HEK293 (cell line): Measurements from ENCODE around the gene MLLT3.

Source experiments
- CTCF ChIA-PET: fragments of 350-600 bp; formaldehyde crosslinking; extraction: SDS; loops from one replicate; lab custom pipeline; 2021; ENCODE audit warnings: antibody characterized with exemption; lab: Yijun Ruan, JAX
- POLR2A ChIA-PET: fragments of 300-600 bp; formaldehyde crosslinking; extraction: SDS; loops from one replicate; lab custom pipeline; 2020; ENCODE audit warnings: antibody characterized with exemption, inconsistent platforms; lab: Yijun Ruan, JAX
- H3K27ac ChIP-seq: fragments of 200-500 bp; sonication (Bioruptor generic); 2 replicates; pipeline ENCODE4 v1.5.1; 2014; ENCODE audit warnings: low read depth, low read length, control low read depth, inconsistent platforms; ENCODE audit errors: extremely low read depth
- H3K36me3 ChIP-seq, 2 experiments: fragments of 200-500 bp in 1 of 2; sonication (Bioruptor generic) in 1 of 2; 1 replicate in 1 of 2; 2 replicates in 1 of 2; pipeline ENCODE4 v1.5.1; 2014 to 2017; ENCODE audit warnings: inconsistent platforms in 2 of 2, low read length in 2 of 2; ENCODE audit not compliant: control insufficient read depth in 2 of 2, insufficient read depth in 1 of 2
- H3K4me1 ChIP-seq: fragments of 200-500 bp; sonication (Bioruptor generic); 2 replicates; pipeline ENCODE4 v1.5.1; 2014; ENCODE audit warnings: mild to moderate bottlenecking, low read length, inconsistent platforms; ENCODE audit not compliant: control insufficient read depth, insufficient read depth
- H3K4me3 ChIP-seq: 2 replicates; pipeline ENCODE4 v1.5.1; 2011; ENCODE audit warnings: low read depth, mild to moderate bottlenecking, control low read depth, low read length, moderate library complexity
- H3K9me3 ChIP-seq: fragments of 200-500 bp; sonication (Bioruptor generic); 2 replicates; pipeline ENCODE4 v1.5.1; 2014; ENCODE audit warnings: low read depth, low read length, inconsistent platforms; ENCODE audit not compliant: control insufficient read depth, insufficient read depth
- FEZF1 ChIP-seq: fragments of 450-650 bp; formaldehyde crosslinking; IDR thresholded peaks from 2 replicates; pipeline ENCODE4 v1.5.1; 2016; ENCODE audit warnings: missing biosample characterization, missing genetic modification characterization
- HOXA7 ChIP-seq: sonication (generic); formaldehyde crosslinking; IDR thresholded peaks from 2 replicates; pipeline ENCODE4 v1.8.1; 2022; ENCODE audit warnings: missing genetic modification reagents, borderline replicate concordance
- HOXD13 ChIP-seq: sonication (generic); formaldehyde crosslinking; IDR thresholded peaks from 2 replicates; pipeline ENCODE4 v1.8.0; 2022; ENCODE audit warnings: missing genetic modification reagents, borderline replicate concordance
- KLF10 ChIP-seq: fragments of 450-650 bp; IDR thresholded peaks from 2 replicates; pipeline ENCODE4 v1.5.1; 2018; ENCODE audit warnings: missing biosample characterization, mild to moderate bottlenecking, missing genetic modification characterization
- KLF16 ChIP-seq: fragments of 450-650 bp; formaldehyde crosslinking; IDR thresholded peaks from 2 replicates; pipeline ENCODE4 v1.5.1; 2017; ENCODE audit warnings: missing biosample characterization, missing genetic modification characterization
- KLF7 ChIP-seq: fragments of 450-650 bp; formaldehyde crosslinking; IDR thresholded peaks from 2 replicates; pipeline ENCODE4 v1.5.1; 2016; ENCODE audit warnings: missing biosample characterization, missing genetic modification characterization, borderline replicate concordance
- TCF7L2 ChIP-seq: IDR thresholded peaks from 2 replicates; pipeline ENCODE4 v1.6.1; 2011; ENCODE audit warnings: low read depth, mild to moderate bottlenecking, inconsistent platforms, low read length, moderate library complexity, borderline replicate concordance
- WT1 ChIP-seq: fragments of 450-650 bp; formaldehyde crosslinking; IDR thresholded peaks from 2 replicates; pipeline ENCODE4 v1.5.1; 2016; ENCODE audit warnings: missing biosample characterization, missing genetic modification characterization
- YY1 ChIP-seq: fragments of 450-650 bp; formaldehyde crosslinking; IDR thresholded peaks from 2 replicates; pipeline ENCODE4 v1.5.1; 2018; ENCODE audit warnings: missing biosample characterization, missing genetic modification characterization
- ZNF169 ChIP-seq: fragments of 450-650 bp; formaldehyde crosslinking; IDR thresholded peaks from 2 replicates; pipeline ENCODE4 v1.5.1; 2016; ENCODE audit warnings: missing biosample characterization, missing genetic modification characterization
- ZNF184 ChIP-seq: fragments of 450-650 bp; IDR thresholded peaks from 2 replicates; pipeline ENCODE4 v1.5.1; 2018; ENCODE audit warnings: missing biosample characterization, mild to moderate bottlenecking, missing genetic modification characterization
- ZNF202 ChIP-seq: fragments of 450-650 bp; formaldehyde crosslinking; IDR thresholded peaks from 2 replicates; pipeline ENCODE4 v1.5.1; 2016; ENCODE audit warnings: missing biosample characterization, missing genetic modification characterization, borderline replicate concordance
- ZNF211 ChIP-seq: fragments of 450-650 bp; formaldehyde crosslinking; IDR thresholded peaks from 2 replicates; pipeline ENCODE4 v1.5.1; 2016; ENCODE audit warnings: low read depth, missing biosample characterization, missing genetic modification characterization
- ZNF324 ChIP-seq: fragments of 450-650 bp; formaldehyde crosslinking; IDR thresholded peaks from 2 replicates; pipeline ENCODE4 v1.5.1; 2016; ENCODE audit warnings: missing biosample characterization, missing genetic modification characterization
- ZNF433 ChIP-seq: fragments of 450-650 bp; formaldehyde crosslinking; IDR thresholded peaks from 2 replicates; pipeline ENCODE4 v1.5.1; 2016; ENCODE audit warnings: missing biosample characterization, missing genetic modification characterization, low read depth
- ZNF544 ChIP-seq: fragments of 450-650 bp; formaldehyde crosslinking; IDR thresholded peaks from 2 replicates; pipeline ENCODE4 v1.5.0; 2017; ENCODE audit warnings: missing biosample characterization, missing genetic modification characterization
- ZNF654 ChIP-seq: fragments of 450-650 bp; formaldehyde crosslinking; IDR thresholded peaks from 2 replicates; pipeline ENCODE4 v1.5.1; 2016; ENCODE audit warnings: low read depth, missing biosample characterization, missing genetic modification characterization
- ZNF670 ChIP-seq: fragments of 450-650 bp; formaldehyde crosslinking; IDR thresholded peaks from 2 replicates; pipeline ENCODE4 v1.5.1; 2016; ENCODE audit warnings: missing biosample characterization, missing genetic modification characterization, low read depth
- ZNF677 ChIP-seq: fragments of 450-650 bp; IDR thresholded peaks from 2 replicates; pipeline ENCODE4 v1.5.0; 2018; ENCODE audit warnings: missing biosample characterization, mild to moderate bottlenecking, missing genetic modification characterization, moderate library complexity
- ZNF76 ChIP-seq: fragments of 450-650 bp; formaldehyde crosslinking; IDR thresholded peaks from 2 replicates; pipeline ENCODE4; 2016; ENCODE audit warnings: low read depth, missing biosample characterization, missing genetic modification characterization, borderline replicate concordance
- ZNF837 ChIP-seq: fragments of 450-650 bp; formaldehyde crosslinking; IDR thresholded peaks from 2 replicates; pipeline ENCODE4 v1.5.1; 2016; ENCODE audit warnings: missing biosample characterization, missing genetic modification characterization
- TF ChIP-seq, protein P1 (sequence below): fragments of 450-650 bp; formaldehyde crosslinking; IDR thresholded peaks from 2 replicates; pipeline ENCODE4 v1.5.1; 2016; ENCODE audit warnings: missing biosample characterization, missing genetic modification characterization
- TF ChIP-seq, protein P2 (sequence below): fragments of 450-650 bp; formaldehyde crosslinking; IDR thresholded peaks from 2 replicates; pipeline ENCODE4 v1.5.1; 2016; ENCODE audit warnings: missing biosample characterization, missing genetic modification characterization
- TF ChIP-seq, protein P3 (sequence below): fragments of 450-650 bp; formaldehyde crosslinking; IDR thresholded peaks from 2 replicates; pipeline ENCODE4 v1.5.1; 2016; ENCODE audit warnings: missing biosample characterization, missing genetic modification characterization, low read depth
- TF ChIP-seq, protein P4 (sequence below): fragments of 450-650 bp; formaldehyde crosslinking; IDR thresholded peaks from 2 replicates; pipeline ENCODE4 v1.5.1; 2016; ENCODE audit warnings: missing biosample characterization, missing genetic modification characterization

Gene MLLT3

DNA sequence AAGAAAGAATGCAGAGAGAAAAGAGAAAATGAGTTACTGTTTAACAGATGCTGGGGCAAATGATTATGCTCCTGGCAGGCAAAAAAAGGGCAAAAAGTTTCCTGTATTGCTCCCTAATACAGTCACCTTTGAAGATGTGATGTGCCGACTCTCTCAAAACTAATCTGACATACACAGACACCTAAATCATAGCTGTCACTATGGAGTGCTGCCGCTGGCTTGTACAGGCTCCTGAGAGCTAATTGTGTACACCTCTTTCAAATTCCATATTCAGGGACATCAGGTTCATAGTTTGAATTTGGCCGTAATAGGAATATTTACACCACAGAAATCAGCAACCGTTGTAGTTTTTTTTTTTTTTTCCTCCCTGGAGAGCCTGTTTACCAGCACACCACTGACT is 49.3 kb upstream of the MLLT3 start:
- ChIA-PET CTCF (interaction anchor here (0.6 to 1.6 kb wide), 4 partner anchors 9 to 74 kb away, joined by 3 to 5 read pairs (median 4); no protein-coding TSS in a partner anchor), POLR2A (interaction anchor here (2.0 kb wide), 1 partner anchor 12 kb away, joined by 8 read pairs; the partner anchor contains the start of gene FOCAD)
- Histone ChIP-seq H3K9me3 (no peaks in the 10 kb centered on the region), H3K4me1 (no peaks in the 10 kb centered on the region), H3K27ac (no peak overlapping the region), H3K4me3 (no peak overlapping the region), H3K36me3 (no peaks in the 10 kb centered on the region)
- TF ChIP-seq FEZF1 (tag by site-specific recombination), result no peak
- no peak for TF ChIP-seq TCF7L2
- no peak for TF ChIP-seq ZNF169 (tag by site-specific recombination)
- TF ChIP-seq KLF7, result no peak
- no peak for TF ChIP-seq YY1
- no peak for TF ChIP-seq ZNF211 (tag by site-specific recombination)
- no peak for TF ChIP-seq ZNF184
- TF ChIP-seq, protein P1, sequence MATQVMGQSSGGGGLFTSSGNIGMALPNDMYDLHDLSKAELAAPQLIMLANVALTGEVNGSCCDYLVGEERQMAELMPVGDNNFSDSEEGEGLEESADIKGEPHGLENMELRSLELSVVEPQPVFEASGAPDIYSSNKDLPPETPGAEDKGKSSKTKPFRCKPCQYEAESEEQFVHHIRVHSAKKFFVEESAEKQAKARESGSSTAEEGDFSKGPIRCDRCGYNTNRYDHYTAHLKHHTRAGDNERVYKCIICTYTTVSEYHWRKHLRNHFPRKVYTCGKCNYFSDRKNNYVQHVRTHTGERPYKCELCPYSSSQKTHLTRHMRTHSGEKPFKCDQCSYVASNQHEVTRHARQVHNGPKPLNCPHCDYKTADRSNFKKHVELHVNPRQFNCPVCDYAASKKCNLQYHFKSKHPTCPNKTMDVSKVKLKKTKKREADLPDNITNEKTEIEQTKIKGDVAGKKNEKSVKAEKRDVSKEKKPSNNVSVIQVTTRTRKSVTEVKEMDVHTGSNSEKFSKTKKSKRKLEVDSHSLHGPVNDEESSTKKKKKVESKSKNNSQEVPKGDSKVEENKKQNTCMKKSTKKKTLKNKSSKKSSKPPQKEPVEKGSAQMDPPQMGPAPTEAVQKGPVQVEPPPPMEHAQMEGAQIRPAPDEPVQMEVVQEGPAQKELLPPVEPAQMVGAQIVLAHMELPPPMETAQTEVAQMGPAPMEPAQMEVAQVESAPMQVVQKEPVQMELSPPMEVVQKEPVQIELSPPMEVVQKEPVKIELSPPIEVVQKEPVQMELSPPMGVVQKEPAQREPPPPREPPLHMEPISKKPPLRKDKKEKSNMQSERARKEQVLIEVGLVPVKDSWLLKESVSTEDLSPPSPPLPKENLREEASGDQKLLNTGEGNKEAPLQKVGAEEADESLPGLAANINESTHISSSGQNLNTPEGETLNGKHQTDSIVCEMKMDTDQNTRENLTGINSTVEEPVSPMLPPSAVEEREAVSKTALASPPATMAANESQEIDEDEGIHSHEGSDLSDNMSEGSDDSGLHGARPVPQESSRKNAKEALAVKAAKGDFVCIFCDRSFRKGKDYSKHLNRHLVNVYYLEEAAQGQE (tag by site-specific recombination), result no peak
- TF ChIP-seq ZNF433 (tag by site-specific recombination), result no peak
- TF ChIP-seq, protein P2, sequence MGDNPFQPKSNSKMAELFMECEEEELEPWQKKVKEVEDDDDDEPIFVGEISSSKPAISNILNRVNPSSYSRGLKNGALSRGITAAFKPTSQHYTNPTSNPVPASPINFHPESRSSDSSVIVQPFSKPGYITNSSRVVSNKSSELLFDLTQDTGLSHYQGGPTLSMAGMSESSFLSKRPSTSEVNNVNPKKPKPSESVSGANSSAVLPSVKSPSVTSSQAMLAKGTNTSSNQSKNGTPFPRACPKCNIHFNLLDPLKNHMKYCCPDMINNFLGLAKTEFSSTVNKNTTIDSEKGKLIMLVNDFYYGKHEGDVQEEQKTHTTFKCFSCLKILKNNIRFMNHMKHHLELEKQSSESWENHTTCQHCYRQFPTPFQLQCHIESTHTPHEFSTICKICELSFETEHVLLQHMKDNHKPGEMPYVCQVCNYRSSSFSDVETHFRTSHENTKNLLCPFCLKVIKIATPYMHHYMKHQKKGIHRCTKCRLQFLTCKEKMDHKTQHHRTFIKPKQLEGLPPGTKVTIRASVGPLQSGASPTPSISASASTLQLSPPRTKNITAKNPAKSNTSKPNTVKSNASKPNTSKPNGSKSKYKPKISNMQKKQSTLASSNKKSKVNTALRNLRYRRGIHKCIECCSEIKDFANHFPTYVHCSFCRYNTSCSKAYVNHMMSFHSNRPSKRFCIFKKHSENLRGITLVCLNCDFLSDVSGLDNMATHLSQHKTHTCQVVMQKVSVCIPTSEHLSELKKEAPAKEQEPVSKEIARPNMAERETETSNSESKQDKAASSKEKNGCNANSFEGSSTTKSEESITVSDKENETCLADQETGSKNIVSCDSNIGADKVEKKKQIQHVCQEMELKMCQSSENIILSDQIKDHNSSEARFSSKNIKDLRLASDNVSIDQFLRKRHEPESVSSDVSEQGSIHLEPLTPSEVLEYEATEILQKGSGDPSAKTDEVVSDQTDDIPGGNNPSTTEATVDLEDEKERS, result no peak
- no peak for TF ChIP-seq ZNF202 (tag by site-specific recombination)

DNA sequence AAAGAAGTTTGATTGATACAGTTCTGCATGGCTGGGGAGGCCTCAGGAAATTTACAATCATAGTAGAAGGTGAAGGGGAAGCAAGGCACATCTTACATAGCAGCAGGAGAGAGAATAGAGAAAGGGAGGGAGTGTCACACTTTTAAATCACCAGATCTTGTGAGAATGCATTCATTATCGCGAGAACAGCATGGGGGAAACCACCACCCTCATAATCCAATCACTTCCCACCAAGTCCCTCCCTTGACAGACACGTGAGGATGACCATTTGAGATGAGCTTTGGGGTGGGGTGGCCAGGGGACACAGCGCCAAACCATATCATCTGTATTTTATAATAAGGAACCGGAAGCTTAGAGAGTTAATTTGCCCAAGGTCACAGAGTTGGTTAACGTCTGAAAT is 48.1 kb upstream of the MLLT3 start:
- Histone ChIP-seq H3K4me1 (no peaks in the 10 kb centered on the region; the same call in 1 of the 2 replicates), H3K27ac (no peak overlapping the region), H3K4me3 (no peak overlapping the region), H3K36me3 (no peaks in the 10 kb centered on the region), H3K9me3 (no peaks in the 10 kb centered on the region)
- ChIA-PET POLR2A (interaction anchor here (2.0 kb wide), 1 partner anchor 14 kb away, joined by 8 read pairs; the partner anchor contains the start of gene FOCAD), CTCF (interaction anchor here (0.5 to 1.6 kb wide), 3 partner anchors 8 to 1810 kb away, joined by 3 to 5 read pairs (median 5); no protein-coding TSS in a partner anchor)
- no peak for TF ChIP-seq ZNF670
- no peak for TF ChIP-seq KLF16 (tag by site-specific recombination)
- no peak for TF ChIP-seq HOXA7 (CRISPR knock-in tag)
- no peak for TF ChIP-seq KLF10
- TF ChIP-seq ZNF544 (tag by site-specific recombination), result no peak
- no peak for TF ChIP-seq ZNF677
- no peak for TF ChIP-seq ZNF76 (tag by site-specific recombination)
- no peak for TF ChIP-seq ZNF324 (tag by site-specific recombination)
- no peak for TF ChIP-seq HOXD13 (CRISPR knock-in tag)
- TF ChIP-seq ZNF654 (tag by site-specific recombination), result no peak
- TF ChIP-seq, protein P3, sequence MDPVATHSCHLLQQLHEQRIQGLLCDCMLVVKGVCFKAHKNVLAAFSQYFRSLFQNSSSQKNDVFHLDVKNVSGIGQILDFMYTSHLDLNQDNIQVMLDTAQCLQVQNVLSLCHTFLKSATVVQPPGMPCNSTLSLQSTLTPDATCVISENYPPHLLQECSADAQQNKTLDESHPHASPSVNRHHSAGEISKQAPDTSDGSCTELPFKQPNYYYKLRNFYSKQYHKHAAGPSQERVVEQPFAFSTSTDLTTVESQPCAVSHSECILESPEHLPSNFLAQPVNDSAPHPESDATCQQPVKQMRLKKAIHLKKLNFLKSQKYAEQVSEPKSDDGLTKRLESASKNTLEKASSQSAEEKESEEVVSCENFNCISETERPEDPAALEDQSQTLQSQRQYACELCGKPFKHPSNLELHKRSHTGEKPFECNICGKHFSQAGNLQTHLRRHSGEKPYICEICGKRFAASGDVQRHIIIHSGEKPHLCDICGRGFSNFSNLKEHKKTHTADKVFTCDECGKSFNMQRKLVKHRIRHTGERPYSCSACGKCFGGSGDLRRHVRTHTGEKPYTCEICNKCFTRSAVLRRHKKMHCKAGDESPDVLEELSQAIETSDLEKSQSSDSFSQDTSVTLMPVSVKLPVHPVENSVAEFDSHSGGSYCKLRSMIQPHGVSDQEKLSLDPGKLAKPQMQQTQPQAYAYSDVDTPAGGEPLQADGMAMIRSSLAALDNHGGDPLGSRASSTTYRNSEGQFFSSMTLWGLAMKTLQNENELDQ, result no peak
- no peak for TF ChIP-seq ZNF837
- TF ChIP-seq, protein P4, sequence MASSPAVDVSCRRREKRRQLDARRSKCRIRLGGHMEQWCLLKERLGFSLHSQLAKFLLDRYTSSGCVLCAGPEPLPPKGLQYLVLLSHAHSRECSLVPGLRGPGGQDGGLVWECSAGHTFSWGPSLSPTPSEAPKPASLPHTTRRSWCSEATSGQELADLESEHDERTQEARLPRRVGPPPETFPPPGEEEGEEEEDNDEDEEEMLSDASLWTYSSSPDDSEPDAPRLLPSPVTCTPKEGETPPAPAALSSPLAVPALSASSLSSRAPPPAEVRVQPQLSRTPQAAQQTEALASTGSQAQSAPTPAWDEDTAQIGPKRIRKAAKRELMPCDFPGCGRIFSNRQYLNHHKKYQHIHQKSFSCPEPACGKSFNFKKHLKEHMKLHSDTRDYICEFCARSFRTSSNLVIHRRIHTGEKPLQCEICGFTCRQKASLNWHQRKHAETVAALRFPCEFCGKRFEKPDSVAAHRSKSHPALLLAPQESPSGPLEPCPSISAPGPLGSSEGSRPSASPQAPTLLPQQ (tag by site-specific recombination), result no peak
- no peak for TF ChIP-seq WT1 (tag by site-specific recombination)
